OCI-M2 (cell line): ENCODE data around the gene EEFSEC.

Experiments
- DNase-seq: peaks from one replicate; lab custom pipeline; 2025; ENCODE audit not compliant: unreplicated experiment; lab: John Stamatoyannopoulos, UW

Gene EEFSEC

DNA sequence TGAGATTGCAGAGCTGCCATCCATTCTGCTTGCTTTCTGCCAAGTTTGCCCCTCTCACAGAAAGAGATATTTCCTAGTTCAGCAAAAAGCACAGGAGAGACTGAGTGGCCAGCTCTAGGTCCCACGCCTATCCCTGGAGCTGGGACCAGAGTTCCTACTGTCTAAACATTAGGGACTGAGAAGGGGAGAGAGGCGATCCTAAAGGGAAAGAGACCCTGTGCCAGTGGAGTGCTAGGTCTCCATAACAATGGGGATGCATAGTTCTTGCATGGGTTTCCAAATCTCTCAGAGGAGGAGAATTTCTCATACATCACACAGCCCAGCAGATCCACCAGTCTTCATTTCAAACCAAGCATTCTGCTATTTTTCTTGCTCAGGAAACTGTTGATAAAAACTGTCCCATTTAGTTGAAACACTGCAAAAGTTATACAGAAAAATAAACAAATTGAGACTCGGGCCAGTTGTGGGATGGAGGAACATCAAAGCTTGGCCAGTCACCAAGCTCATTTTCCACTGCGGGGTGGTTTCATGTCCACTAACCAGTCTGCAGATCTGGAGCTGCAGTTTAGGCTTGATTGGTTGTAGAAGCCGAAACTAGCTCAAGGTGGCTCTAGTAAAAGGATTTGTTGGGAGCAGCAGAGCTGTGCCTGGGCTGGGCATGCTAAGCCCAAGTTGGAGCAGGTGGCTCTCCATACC is 62.7 kb downstream of the EEFSEC start:
- no peak for DNase-seq

DNA sequence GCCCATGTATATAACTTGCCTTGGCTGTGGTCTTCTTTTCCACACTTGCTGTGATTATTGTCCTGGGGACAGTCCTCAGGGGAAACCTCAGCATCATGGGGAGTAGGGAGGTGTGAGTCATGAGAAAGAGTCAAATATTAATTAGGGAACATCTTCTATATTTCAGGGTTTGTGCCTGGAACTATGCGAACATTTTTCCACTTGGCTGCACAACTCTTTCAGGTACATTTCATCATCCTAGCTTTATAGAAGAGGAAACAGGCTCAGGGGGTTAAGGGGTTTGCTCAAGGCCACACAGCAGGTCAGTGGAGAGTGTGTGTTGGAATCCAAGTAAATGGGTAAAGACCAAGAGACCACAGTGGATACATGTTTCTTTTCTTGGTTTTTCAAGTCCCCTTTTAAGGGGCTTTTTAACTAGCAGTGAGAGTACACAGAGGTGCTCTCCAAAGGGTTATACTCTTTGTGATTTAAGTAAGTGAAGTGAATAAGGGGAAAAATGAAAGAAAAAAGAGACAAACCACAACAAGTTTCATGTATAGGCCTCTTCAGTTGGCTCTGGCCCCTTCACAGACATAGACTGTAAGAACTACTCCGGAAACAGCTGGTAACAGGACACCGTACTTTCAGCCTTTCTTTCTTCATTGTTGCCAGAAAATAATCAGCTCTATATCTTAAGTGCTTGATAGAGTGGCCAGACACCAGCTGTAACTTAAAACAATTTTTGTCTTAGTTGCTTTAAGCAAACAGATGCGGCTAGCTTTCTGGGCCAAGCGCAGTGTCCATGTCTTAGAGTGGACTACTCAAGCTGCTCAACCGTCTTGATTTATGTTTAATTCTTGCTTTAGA is 64.6 kb downstream of the EEFSEC start:
- DNase-seq: no peak

DNA sequence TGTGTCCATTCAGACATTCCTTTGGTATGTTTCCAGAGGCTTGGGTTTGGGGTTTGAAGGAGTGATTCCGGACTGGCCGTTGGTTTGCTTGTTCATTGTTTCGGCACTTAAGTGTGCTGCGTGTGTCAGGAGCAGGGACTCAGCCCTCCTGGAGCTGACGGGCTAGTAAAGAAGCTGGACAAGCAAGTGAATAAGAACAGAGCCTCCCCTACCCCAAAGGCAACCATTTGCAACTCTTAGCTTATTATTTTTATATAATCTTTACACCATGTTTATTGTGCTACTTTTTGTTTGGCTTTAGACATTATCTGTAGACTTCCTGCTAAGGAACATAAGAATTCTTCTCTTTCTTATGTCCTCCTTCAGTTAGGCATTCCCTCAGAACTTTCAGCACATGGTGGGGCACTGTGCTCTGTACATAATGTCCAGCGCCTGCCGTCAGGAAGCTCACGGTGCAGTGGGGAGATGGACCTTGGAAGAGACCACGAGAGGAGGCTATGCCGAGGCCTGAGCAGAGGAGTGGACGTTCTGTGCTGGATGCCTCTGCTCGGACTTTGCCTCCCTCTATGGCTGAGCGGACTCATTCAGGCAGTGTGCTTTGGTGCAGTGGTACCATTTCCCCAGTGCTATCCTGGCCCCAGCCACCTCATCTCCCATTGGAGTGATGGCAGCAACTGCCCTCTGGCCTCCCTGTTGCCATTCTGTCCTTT is 65.4 kb downstream of the EEFSEC start:
- no peak for DNase-seq

DNA sequence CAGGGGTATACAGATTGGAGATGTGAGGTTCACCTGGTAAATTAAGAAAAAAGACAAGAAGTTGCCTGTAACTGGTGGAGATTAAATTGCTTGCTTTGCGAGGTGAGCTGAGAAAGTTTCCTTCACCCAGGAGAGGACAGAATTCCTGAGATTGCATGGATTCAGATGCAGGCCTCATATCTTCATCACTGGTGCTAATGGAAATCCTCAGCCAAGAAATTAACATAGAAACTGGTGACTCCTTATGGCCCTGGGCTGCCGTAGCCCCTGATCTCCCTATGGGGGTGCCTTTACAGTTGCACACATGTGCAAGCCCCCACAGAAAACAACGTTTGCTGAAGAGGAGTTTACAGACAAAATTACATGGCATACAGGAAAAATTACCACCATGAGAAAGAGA is 68.0 kb downstream of the EEFSEC start:
- DNase-seq: no peak

DNA sequence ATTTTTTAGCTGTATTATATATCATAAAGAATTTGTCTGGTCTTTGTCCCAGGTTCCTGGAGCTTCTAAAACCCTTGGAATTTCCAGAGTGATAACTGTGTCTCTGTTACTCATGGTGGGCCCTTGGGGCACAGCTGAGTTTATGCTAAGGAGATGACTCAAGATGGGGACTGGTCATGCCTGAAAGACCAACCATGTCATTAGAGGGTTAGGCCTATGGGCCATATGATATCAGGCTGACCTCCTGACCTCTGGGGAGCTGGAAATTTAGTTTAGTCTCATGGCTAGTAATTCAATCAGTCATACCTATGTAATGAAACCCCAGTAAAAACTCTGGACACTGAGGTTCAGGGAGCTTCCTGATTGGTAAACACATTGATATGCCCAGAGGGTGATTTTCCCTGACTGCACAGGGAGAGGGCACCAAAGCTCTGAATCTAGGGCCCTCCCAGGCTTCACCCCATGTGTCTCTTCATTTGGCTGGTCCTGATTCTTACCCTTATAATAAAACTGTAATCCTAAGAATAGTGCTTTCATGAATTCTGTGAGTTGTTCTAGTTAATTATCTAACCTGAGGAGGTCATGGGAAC is 69.6 kb downstream of the EEFSEC start:
- no peak for DNase-seq

DNA sequence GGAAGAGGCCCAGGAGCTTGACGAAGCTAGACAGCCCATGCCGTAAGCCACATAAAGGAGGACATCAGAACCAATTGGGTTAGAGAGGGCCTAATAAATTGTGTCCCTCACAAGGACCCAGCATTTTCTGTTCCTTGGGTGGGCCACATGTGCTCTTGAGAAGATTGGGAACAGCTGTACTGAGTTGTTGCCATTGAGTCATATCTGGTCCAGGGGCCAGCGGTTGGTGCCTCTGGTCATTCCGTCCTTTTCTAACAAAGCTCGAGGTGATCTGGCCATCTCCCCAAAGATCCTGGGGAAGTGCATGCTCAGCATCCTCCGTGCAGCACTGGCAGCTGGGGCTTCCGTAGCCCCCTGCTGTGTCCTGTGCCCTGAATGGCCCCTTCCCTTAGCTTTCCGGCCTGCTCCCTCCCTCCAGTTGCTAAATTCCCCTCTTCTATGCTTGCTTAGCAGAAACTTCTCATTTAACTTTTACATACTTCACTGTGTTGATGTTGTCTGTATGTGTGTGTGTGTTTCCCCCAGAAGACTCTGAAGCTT is 73.0 kb downstream of the EEFSEC start:
- no peak for DNase-seq

DNA sequence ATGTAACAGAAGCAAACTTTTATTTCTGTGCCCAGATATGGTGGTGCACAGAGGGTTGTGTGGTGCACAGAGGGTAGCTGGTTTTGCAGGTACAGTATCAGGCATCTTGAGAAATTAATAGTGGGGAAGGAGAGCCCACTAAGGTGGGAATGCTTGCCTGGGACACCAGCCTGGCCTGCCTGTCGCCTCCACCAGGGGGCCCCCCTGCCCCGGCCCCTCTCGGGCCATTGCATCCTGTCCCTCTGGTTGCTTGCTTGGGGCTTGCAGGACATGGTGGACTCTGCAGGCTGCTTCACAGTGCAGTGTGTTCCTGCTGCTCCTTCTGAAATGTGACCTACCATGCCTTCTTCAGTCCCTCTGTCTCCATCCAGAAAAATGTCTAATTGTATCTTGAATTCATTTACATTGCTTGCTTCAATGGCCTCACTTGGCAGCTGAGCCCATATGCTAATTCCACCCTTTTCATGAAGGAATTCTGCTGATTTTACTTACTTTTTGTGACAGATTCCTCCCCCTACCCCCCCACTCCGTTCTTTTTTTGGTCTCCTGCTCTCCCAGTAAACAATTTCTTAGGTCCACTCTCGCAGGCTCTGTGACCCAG is 73.6 kb downstream of the EEFSEC start:
- no peak for DNase-seq

DNA sequence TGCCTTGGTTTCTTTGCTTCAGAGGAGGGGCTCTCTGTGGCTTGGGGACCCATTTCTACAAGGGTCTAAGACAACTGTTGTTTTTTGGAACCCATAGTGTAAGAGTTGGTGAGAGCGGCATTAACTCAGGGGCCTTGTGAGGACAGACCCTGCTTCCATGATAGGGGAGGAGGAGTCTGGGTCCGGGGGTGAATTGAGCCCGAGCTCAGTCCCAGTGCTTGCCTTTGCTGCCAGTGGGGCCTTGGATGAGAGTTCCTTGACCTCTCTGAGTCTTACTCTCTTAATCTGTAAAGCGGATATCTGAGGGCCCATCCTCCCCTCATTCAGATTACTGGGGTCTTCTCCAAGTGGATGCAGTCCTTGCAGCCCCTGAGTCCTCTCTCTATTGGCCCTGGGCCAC is 74.2 kb downstream of the EEFSEC start:
- DNase-seq: no peak

DNA sequence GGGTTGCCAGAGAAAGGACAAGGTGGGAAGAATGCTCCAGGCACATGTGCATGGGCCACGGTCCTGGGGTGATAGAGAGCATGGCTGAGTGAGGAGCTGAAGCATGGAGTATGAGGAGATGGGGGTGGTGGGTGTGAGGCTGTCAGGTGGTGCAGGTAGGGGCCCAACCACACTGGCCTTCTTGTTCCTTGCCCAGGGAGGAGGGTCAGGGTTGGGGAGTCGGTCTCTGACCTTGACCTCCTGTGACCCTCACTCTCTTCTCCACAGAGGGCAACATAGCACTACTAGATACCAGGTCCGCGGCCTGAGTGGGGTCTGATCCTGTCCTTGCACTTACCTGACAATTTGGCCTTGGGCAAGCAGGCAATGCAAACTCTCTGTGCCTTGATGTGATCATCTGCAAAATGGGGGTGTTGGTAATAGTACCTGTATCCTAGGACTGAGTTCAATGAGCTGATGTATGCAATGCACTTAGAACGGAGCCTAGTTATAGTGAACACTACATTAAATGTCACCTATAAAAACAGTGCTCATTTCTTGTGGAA is 75.2 kb downstream of the EEFSEC start:
- no peak for DNase-seq

DNA sequence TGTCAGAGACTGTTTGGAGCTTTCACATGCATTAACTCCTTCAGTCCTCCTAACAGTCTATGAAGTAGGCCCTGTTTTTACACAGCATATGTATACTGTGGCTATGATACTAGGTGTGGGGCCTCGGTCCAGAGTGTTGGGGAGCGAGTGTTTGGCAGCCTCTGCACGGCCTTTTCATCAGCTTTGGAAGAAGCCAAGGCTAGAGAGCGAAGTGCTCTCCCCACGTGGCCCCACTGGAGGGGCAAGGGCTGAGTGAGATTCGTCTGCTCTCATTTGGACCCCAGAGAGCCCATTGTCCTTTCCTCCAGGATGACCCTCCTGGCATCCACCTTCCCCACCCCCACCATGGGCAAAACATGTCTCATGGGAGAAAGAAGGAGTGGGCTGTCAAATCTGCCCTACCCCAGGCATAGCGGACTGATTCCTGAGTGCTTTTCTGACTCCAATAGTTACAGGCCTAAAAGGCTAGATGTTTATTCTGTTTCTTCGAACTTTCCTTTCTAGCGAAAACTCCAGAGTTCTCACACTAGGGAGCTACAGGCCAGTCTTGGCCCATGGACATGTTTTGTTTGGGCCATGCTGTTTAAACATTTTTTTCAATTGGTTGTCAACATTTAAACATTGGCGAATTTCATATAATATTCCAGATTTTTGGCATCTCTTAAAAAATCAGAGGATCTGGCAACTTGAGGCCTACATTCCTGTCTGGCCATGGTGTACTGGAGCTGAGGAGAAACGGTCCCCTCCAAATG is 76.0 kb downstream of the EEFSEC start:
- no peak for DNase-seq

DNA sequence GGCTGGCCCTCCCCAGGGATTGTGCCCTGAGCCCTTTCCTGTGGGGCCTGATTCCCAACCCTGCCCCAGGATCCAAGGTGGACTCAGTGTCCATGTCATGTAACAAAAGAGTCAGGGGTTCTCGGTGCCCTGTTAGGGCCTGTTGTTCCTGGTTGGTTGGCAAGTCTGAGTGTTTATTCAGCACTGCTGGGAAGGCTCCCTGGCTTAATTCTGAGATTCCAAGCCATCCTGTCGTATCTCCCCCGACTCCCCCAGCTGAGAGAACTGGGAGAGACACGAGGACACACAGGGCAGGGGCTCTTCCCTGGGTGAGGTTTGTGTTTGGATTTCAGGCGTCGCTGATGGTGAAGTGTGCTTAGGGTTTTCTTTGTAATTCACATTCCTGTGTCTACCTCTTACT is 78.3 kb downstream of the EEFSEC start:
- DNase-seq: no peak

DNA sequence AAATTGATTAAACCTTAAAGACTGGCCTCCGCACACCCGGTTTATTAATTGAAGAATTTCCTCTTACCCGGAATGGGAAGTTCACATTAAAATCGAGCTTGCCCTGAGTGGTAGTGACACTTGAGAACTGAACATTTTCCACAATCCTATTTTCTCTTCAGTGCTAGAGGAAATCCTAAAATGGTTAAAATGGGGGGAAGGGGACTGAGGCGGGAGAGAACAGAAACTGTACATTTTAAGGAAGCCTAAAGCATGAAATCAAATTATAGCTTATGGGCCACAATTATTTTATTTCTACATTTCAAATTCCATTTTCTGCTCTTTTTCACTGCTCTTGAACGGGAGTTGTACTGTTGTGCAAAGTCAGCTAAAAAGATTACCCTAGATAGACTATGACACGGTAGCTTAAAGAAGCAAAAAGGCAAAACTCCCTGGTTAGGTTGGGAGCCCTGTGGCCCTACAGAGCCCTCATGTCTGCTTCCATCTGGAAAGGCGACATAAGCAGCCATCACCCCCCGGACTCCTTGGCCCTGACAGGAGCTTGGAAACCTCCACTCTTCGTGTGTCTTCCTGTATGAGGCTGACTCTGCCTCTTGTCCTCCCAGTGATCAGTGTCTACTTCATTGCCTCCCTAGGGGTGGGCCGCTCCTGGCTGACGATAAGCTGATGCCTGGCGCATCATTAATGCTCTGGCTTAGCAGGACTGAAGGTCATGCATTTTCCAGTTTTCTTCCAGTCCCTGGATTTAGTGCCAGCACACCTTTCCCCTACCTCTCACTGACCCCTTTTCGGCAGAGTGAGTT is 79.3 kb downstream of the EEFSEC start:
- DNase-seq: no peak

DNA sequence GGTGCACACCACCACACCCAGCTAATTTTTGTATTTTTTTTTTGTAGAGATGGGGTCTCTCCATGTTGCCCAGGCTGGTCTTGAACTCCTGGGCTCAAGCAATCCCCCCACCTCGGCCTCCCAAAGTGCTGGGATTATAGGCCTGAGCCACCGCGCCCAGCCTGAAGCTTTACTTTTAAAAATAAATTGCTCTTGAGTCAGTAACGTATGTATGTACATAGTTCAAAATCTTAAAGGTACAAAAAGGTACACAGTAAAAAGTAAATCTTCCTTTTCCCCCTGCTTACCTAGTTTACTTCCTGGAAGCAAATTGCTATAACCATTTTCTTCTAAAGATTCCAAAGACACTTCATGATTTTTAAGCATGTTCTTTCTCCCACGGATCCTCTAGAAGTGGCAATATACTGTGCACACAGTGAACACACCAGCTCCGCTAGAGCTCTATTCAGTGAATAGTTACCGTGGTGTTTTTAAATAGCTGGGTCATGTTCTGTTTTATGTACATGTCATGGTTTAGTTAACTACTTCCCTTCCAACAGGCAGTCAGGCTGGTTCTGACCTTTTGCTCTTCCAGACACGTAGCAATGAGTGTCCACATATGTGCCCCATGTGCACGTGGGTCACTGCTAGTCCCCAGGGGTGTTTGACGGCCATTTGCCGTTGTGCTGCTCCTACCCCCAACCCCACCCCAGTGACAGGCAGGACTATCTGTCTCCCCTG is 82.1 kb downstream of the EEFSEC start:
- no peak for DNase-seq

DNA sequence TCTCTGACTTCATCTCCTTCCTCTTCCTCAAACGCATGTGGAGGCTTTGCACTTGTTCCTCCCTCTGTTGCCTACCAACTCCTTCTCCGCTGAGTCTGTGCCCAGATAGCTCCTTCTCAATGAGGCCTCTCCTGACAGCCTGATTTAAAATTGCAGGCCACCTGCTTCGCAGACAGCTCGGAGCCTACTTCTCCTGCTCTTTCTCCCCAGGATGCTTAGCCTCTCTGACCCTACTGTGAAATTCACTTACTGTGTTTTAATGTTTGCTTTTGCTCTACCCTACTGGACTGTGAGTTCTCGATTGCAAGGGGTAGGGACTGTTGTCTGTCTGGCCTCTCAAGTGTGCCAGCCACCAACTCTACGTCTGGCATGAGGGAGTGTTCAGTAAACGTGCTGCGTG is 83.4 kb downstream of the EEFSEC start:
- no peak for DNase-seq

DNA sequence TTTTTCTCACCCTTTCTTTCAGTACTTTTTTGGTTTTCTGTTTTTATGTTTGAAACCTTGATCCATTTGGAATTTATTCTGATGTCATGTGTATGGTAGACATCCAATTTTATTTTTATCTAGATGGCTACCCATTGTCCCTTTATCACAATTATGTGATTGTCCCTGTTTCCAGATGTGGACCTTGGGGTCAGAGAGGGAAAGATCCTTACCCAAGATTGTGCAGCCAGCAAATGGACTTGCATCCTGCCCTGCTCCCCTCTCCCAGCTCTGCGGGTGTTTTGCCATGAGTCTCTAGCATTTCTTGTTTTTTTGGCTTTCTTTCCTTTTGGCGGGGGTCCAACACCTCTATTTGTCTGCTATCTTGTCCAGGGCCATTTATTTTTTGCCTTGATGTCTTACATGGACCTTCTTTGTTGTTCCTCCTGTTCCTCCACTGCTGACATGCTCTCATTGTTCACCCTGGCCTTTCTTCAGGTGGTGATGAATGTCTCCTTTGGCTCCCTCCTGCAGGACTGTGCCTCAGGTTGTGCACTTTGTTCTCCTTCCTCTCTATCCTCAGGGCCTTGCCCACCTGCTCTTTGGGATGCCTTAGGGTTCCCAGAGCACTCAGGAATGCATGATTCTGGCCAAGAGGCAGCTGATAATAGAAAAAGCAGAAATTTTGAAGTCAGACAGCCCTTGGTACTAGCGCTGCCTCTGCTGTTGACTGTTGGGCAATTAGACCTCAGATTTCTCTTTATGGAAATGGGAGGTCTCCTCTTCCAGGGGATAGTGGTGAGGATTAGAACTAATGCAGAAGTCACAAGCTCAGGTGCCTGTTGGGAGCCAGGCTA is 84.3 kb downstream of the EEFSEC start:
- DNase-seq: no peak

DNA sequence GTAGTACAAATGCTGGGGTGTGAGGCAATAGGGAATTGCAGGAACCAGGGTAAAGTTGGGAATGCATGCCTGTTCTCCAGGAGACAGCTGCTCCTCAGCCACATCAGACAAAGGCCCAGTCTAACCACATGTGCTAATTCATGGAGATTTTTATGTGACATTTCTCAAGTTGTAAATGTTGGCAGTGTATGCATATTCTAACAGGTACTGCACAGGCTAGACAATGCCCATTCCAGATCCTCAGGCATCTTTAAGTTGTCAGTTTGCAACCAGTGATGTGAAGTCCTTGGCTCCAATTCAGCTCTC is 84.9 kb downstream of the EEFSEC start:
- no peak for DNase-seq

DNA sequence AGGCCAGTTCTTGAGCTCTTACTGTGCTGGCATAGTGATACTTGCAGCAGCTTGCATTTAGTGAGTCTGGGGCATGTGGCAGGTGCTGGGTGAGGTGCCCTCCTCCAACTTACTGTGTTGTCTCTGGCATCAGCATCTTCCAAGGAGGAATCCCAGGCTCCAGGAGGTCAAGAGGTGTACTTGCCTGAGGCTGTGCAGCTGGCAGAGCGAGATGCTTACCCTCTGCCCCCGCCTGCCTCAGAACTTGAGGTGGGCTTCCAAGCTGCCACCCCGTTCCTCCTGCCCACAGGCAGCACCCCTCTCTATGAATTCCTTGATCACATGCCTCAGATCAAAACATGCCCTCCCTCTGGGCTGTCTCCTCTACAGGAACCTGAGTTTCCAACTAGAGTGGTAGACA is 86.0 kb downstream of the EEFSEC start:
- no peak for DNase-seq

DNA sequence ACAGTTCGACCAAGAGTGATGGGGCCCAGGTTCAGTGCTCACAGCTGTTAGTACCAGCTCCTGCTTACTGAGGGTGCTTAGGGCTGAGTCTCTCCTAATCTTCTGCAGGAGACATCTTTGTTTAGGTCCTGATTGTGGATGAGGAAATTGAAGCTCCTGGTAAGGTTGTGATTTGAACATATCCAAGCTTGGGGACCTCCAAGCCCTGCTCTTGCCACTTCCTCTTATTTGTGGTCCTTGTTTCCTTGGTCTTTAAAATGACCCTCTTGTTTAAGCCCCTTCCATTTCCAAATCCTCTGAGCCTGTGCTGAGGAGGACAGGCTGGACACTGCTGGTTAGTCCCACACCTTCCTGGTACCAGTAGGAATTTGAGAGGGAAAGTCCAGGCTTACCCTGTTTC is 87.0 kb downstream of the EEFSEC start:
- DNase-seq: no peak
